ENCODE data around the gene RPL10A.
A peak's percentile ranks its signal among the peaks of the same experiment; 100 is the strongest.
"Not testable (repeated sequence)": the region's sequence is repeated elsewhere in the genome, so short reads cannot be mapped to it uniquely, and the experiment has no call there.

Gene RPL10A

GRCh38 chr6:35428421-35429149 is 39.6 kb upstream of the RPL10A start:
- no peak overlapping the region for H3K27ac ChIP-seq
- TF ChIP-seq CTCF (conservative IDR thresholded peaks at IDR 0.05): no peak
- no peak for TF ChIP-seq ZFX (IDR thresholded peaks at IDR 0.05)

GRCh38 chr6:35429463-35429862 is 38.7 kb upstream of the RPL10A start:
- no peak for TF ChIP-seq CTCF (conservative IDR thresholded peaks at IDR 0.05)
- no peak for TF ChIP-seq ZFX (IDR thresholded peaks at IDR 0.05)
- H3K27ac ChIP-seq: no peak overlapping the region

- TF ChIP-seq CTCF (conservative IDR thresholded peaks at IDR 0.05) (no peak), ZFX (IDR thresholded peaks at IDR 0.05) (no peak)
Measured at GRCh38 chr6:35432291-35432690, 35.9 kb upstream of the RPL10A start.

GRCh38 chr6:35432702-35433101 is 35.5 kb upstream of the RPL10A start:
- H3K27ac ChIP-seq: not testable (repeated sequence)

More at GRCh38 chr6:35432291-35432690, 35.9 kb upstream of the RPL10A start:
- H3K27ac ChIP-seq: no peak overlapping the region

GRCh38 chr6:35435074-35435837 is 32.9 kb upstream of the RPL10A start:
- peak overlapping the region; percentile 57 for H3K27ac ChIP-seq
- no peak for TF ChIP-seq ZFX (IDR thresholded peaks at IDR 0.05)

GRCh38 chr6:35436071-35436857 is 31.9 kb upstream of the RPL10A start:
- no peak for TF ChIP-seq CTCF (conservative IDR thresholded peaks at IDR 0.05)
- no peak for TF ChIP-seq ZFX (IDR thresholded peaks at IDR 0.05)
- H3K27ac ChIP-seq: peak overlapping the region; percentile 57

GRCh38 chr6:35438378-35439065 is 29.7 kb upstream of the RPL10A start:
- not testable (repeated sequence) for H3K27ac ChIP-seq

GRCh38 chr6:35439308-35439707 is 28.9 kb upstream of the RPL10A start:
- no peak overlapping the region for H3K27ac ChIP-seq
- no peak for TF ChIP-seq CTCF (conservative IDR thresholded peaks at IDR 0.05)
- TF ChIP-seq ZFX (IDR thresholded peaks at IDR 0.05): no peak

Measured in C4-2B (cell line).